Brain microvascular endothelial cell (primary cell): ENCODE data around the gene ATE1.

Experiments
- DNase-seq: peaks from one replicate; pipeline ENCODE4 v3.0.0-alpha.2; 2020
- H3K27ac ChIP-seq: fragments of 250-450 bp; sonication (Bioruptor Pico); 2 replicates; pipeline ENCODE4 v1.5.1; 2020; ENCODE audit warnings: mild to moderate bottlenecking, moderate library complexity
- H3K27me3 ChIP-seq: fragments of 250-450 bp; sonication (Bioruptor Pico); replicated peaks from 2 replicates; pipeline ENCODE4 v1.5.1; 2020; ENCODE audit warnings: mild to moderate bottlenecking
- H3K36me3 ChIP-seq: fragments of 250-450 bp; sonication (Bioruptor Pico); replicated peaks from 2 replicates; pipeline ENCODE4 v1.5.1; 2020; ENCODE audit warnings: mild to moderate bottlenecking
- H3K4me3 ChIP-seq: 2 replicates; pipeline ENCODE4 v1.5.1; 2011; ENCODE audit warnings: low read depth, mild to moderate bottlenecking, control low read depth, low read length, moderate library complexity
- CTCF ChIP-seq: IDR thresholded peaks from 2 replicates; pipeline ENCODE4 v1.5.1; 2011; ENCODE audit warnings: low read depth, mild to moderate bottlenecking, moderate library complexity, low read length, control low read depth, inconsistent platforms; ENCODE audit errors: missing control alignments
- in situ Hi-C: cut with HindIII; loops from 2 replicates; pipeline ENCODE4 v1.10.0; 2017; ENCODE audit warnings: low sequenced_read_pairs, low pct_ligation_motif_present

Gene ATE1

GRCh38 chr10:121812031-121812430 lies 115.8 kb downstream of the ATE1 start:
- H3K36me3 ChIP-seq, result no peaks in the 10 kb centered on the region
- in situ Hi-C loops, result no loop called here
- no peak overlapping the region for H3K27ac ChIP-seq
- no peak for TF ChIP-seq CTCF
- DNase-seq, result no peak
- H3K27me3 ChIP-seq, result no peaks in the 10 kb centered on the region
- H3K4me3 ChIP-seq, result no peak overlapping the region

GRCh38 chr10:121811386-121811785 lies 116.4 kb downstream of the ATE1 start:
- no peak overlapping the region for H3K27ac ChIP-seq
- H3K27me3 ChIP-seq, result no peaks in the 10 kb centered on the region
- in situ Hi-C loops, result no loop called here
- TF ChIP-seq CTCF, result no peak
- DNase-seq, result no peak
- no peaks in the 10 kb centered on the region for H3K36me3 ChIP-seq
- no peak overlapping the region for H3K4me3 ChIP-seq

GRCh38 chr10:121808835-121809234 lies 119.0 kb downstream of the ATE1 start:
- no peak for TF ChIP-seq CTCF
- no peak for DNase-seq
- in situ Hi-C loops, result no loop called here
- H3K36me3 ChIP-seq, result no peaks in the 10 kb centered on the region
- H3K27me3 ChIP-seq, result no peaks in the 10 kb centered on the region
- no peak overlapping the region for H3K27ac ChIP-seq
- no peak overlapping the region for H3K4me3 ChIP-seq

GRCh38 chr10:121804460-121804859 lies 123.4 kb downstream of the ATE1 start:
- TF ChIP-seq CTCF, result no peak
- Histone ChIP-seq H3K27ac (no peak overlapping the region), H3K27me3 (no peaks in the 10 kb centered on the region), H3K36me3 (no peaks in the 10 kb centered on the region), H3K4me3 (no peak overlapping the region)
- peak; percentile 62 for DNase-seq
- in situ Hi-C loops, result no loop called here

GRCh38 chr10:121803611-121804010 lies 124.2 kb downstream of the ATE1 start:
- TF ChIP-seq CTCF, result no peak
- H3K27ac ChIP-seq, result no peak overlapping the region
- H3K27me3 ChIP-seq, result no peaks in the 10 kb centered on the region
- in situ Hi-C loops, result no loop called here
- H3K4me3 ChIP-seq, result no peak overlapping the region
- DNase-seq, result no peak
- H3K36me3 ChIP-seq, result no peaks in the 10 kb centered on the region

GRCh38 chr10:121800831-121801230 lies 127.0 kb downstream of the ATE1 start:
- H3K36me3 ChIP-seq, result no peaks in the 10 kb centered on the region
- no peak overlapping the region for H3K27ac ChIP-seq
- H3K4me3 ChIP-seq, result no peak overlapping the region
- no peak for TF ChIP-seq CTCF
- no peaks in the 10 kb centered on the region for H3K27me3 ChIP-seq
- in situ Hi-C loops, result no loop called here
- no peak for DNase-seq
